Suprapubic skin (tissue), 4 donors: ENCODE data around the gene KIF19. TPM values are rescaled to one million over a fixed set of nuclear protein-coding genes. Genes with fewer than 3 reads are reported as not detected.
"Not testable (repeated sequence)": the region's sequence is repeated elsewhere in the genome, so short reads cannot be mapped to it uniquely, and the experiment has no call there.

Source experiments
- DNase-seq, 2 donors: peaks; one replicate each; pipeline ENCODE4 v3.0.0-alpha.2; 2019; ENCODE audit warnings: low spot score in 2 of 2
- H3K27ac ChIP-seq: fragments of 200-600 bp; sonication (generic); one replicate; pipeline ENCODE4 v1.5.1; 2019
- H3K27me3 ChIP-seq: fragments of 200-600 bp; sonication (generic); one replicate; pipeline ENCODE4 v1.5.1; 2019
- H3K36me3 ChIP-seq: fragments of 200-600 bp; sonication (generic); one replicate; pipeline ENCODE4 v1.5.1; 2019
- H3K4me1 ChIP-seq: fragments of 200-600 bp; sonication (generic); one replicate; pipeline ENCODE4 v1.5.1; 2019
- H3K4me3 ChIP-seq: fragments of 200-600 bp; sonication (generic); one replicate; pipeline ENCODE4 v1.5.1; 2019; ENCODE audit warnings: mild to moderate bottlenecking
- H3K9me3 ChIP-seq: fragments of 200-600 bp; sonication (generic); one replicate; pipeline ENCODE4 v1.5.1; 2019
- EP300 ChIP-seq: sonication (generic); formaldehyde crosslinking; IDR thresholded peaks from one replicate; pipeline ENCODE4 v1.6.1; 2017; ENCODE audit warnings: antibody characterized with exemption
- POLR2A ChIP-seq, 2 donors: fragments of 450-650 bp; IDR thresholded peaks; one replicate each; pipeline ENCODE4 v1.6.1; 2017; ENCODE audit warnings: antibody characterized with exemption in 2 of 2, mild to moderate bottlenecking in 2 of 2, moderate library complexity in 2 of 2
- POLR2AphosphoS5 ChIP-seq, 3 donors: sonication (generic); formaldehyde crosslinking; IDR thresholded peaks; one replicate each; pipeline ENCODE4 v1.6.1; 2017; ENCODE audit warnings: antibody characterized with exemption in 3 of 3
- WGBS: methylation state at CpG from one replicate; pipeline ENCODE4 v1.1.5; 2018; 5-methylcytosine and 5-hydroxymethylcytosine counted together
- total RNA-seq, 4 donors: library from RNA; depleted of rRNA; stranded (reverse); fragments of >200 nt; gene quantifications; one replicate each; pipeline ENCODE4 v1.1.0, GENCODE V29; 2016
- TF ChIP-seq, protein P1 (sequence below), 2 donors: fragments of 200-600 bp in 1 of 2; fragments of 450-650 bp in 1 of 2; sonication (generic) in 1 of 2; IDR thresholded peaks; one replicate each; pipeline ENCODE4 v1.5.1; 2016 to 2019; ENCODE audit warnings: antibody characterized with exemption in 2 of 2, mild to moderate bottlenecking in 1 of 2, moderate library complexity in 1 of 2

Gene KIF19
- total RNA-seq, 4 donors from 2014 or later = 0.34 to 1.3 (median 1.0) TPM

- DNase-seq = no peak
- Histone ChIP-seq H3K4me3 (no peak overlapping the region), H3K9me3 (no peaks in the 10 kb centered on the region), H3K36me3 (no peaks in the 10 kb centered on the region), H3K4me1 (no peaks in the 10 kb centered on the region), H3K27me3 (no peaks in the 10 kb centered on the region), H3K27ac (no peak overlapping the region)
- TF ChIP-seq POLR2A (IDR thresholded peaks at IDR 0.05) = no peak
- TF ChIP-seq, protein P1, sequence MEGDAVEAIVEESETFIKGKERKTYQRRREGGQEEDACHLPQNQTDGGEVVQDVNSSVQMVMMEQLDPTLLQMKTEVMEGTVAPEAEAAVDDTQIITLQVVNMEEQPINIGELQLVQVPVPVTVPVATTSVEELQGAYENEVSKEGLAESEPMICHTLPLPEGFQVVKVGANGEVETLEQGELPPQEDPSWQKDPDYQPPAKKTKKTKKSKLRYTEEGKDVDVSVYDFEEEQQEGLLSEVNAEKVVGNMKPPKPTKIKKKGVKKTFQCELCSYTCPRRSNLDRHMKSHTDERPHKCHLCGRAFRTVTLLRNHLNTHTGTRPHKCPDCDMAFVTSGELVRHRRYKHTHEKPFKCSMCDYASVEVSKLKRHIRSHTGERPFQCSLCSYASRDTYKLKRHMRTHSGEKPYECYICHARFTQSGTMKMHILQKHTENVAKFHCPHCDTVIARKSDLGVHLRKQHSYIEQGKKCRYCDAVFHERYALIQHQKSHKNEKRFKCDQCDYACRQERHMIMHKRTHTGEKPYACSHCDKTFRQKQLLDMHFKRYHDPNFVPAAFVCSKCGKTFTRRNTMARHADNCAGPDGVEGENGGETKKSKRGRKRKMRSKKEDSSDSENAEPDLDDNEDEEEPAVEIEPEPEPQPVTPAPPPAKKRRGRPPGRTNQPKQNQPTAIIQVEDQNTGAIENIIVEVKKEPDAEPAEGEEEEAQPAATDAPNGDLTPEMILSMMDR (IDR thresholded peaks at IDR 0.05) = no peak
- no peak for TF ChIP-seq POLR2AphosphoS5 (IDR thresholded peaks at IDR 0.05)
- TF ChIP-seq EP300 = no peak
- WGBS = 77% methylated on average over 4 of the region's 4 CpGs
These were observed 70.5 kb downstream of the KIF19 start for GRCh38 chr17:74396567-74396966.

DNA sequence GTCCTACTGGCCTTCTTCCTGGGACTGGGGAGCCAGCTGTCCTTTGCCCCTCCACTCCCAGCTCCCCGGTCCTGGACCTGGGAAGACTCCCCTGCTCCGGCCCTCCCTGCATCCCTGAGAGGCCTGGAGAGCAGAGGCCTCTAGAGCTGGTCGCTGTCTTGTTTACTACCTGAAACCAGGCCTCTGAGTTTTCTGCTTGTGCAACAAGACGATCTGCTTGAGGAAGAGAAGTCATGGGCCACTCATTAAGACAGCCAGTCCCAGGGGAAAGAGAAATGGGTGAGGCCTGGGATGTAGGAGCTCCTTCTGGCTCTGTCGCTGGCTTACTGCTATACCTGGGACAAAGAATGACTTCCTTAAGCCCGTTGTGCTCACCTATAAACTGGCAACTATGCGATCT, 76.0 kb downstream of the KIF19 start:
- H3K27me3 ChIP-seq = peaks cover 6% of the 10 kb centered on the region
- H3K4me3 ChIP-seq = no peak overlapping the region
- no peak for TF ChIP-seq POLR2A (IDR thresholded peaks at IDR 0.05)
- TF ChIP-seq, protein P1 (IDR thresholded peaks at IDR 0.05) = no peak
- TF ChIP-seq EP300 = no peak
- TF ChIP-seq POLR2AphosphoS5 (IDR thresholded peaks at IDR 0.05) = no peak
- no peaks in the 10 kb centered on the region for H3K9me3 ChIP-seq
- DNase-seq = no peak
- no peaks in the 10 kb centered on the region for H3K4me1 ChIP-seq
- 87% methylated on average over 7 of the region's 7 CpGs for WGBS
- no peak overlapping the region for H3K27ac ChIP-seq
- no peaks in the 10 kb centered on the region for H3K36me3 ChIP-seq

- Histone ChIP-seq H3K4me3 (no peak overlapping the region), H3K4me1 (no peaks in the 10 kb centered on the region), H3K9me3 (no peaks in the 10 kb centered on the region), H3K27me3 (peaks cover 6% of the 10 kb centered on the region), H3K27ac (no peak overlapping the region), H3K36me3 (no peaks in the 10 kb centered on the region)
- DNase-seq = no peak
- WGBS = 61% methylated on average over 12 of the region's 12 CpGs
- TF ChIP-seq POLR2A (IDR thresholded peaks at IDR 0.05) (no peak), EP300 (no peak), POLR2AphosphoS5 (IDR thresholded peaks at IDR 0.05) (no peak)
- TF ChIP-seq, protein P1 (IDR thresholded peaks at IDR 0.05) = no peak
These were observed 77.6 kb downstream of the KIF19 start for GRCh38 chr17:74403512-74404137.

DNA sequence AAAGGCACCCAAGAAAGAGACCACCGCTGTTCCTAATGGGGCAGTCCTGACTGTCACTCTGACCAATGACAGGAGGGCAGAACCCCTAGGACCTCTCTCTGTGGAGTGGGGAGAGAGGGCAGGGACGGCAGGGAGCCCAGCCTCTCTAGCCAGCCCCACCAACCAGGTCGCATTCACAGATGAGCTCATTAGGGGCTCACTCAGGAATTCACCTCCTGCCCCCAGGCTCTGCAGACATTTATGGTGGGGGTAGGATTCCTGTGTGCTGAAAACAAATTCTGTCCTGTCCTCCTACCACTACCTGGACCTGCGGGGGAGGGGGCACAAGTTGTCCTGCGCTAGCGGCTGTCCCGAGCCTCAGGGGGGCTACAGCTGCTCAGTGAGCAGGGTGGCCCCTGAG, 78.2 kb downstream of the KIF19 start:
- TF ChIP-seq EP300 (no peak), POLR2A (IDR thresholded peaks at IDR 0.05) (no peak), POLR2AphosphoS5 (IDR thresholded peaks at IDR 0.05) (no peak)
- TF ChIP-seq, protein P1 (IDR thresholded peaks at IDR 0.05) = no peak
- Histone ChIP-seq H3K27me3 (peaks cover 6% of the 10 kb centered on the region), H3K36me3 (no peaks in the 10 kb centered on the region), H3K27ac (no peak overlapping the region), H3K4me1 (no peaks in the 10 kb centered on the region), H3K4me3 (no peak overlapping the region), H3K9me3 (no peaks in the 10 kb centered on the region)
- DNase-seq = no peak
- 42% methylated on average over 6 of the region's 7 CpGs for WGBS

DNA sequence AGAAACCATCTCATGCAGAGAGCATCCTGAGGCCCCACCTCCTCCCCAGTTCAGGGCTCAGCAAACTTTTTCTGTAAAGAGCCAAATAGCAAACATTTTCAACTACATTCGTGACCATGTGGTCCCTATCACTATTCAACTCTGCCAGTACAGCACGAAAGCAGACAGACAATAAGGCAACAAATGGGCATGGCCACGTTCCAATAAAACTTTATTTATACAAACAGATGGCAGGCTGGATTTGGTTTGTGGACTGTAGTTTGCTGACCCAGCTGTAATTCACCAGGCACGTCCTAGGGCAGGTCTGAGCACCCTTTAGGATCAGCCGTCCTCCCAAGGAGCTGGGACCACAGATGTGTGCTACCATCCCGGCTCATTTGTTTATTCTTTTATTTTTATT, 78.8 kb downstream of the KIF19 start:
- Histone ChIP-seq H3K36me3 (no peaks in the 10 kb centered on the region), H3K27me3 (peaks cover 6% of the 10 kb centered on the region), H3K4me3 (no peak overlapping the region), H3K27ac (no peak overlapping the region), H3K9me3 (no peaks in the 10 kb centered on the region), H3K4me1 (no peaks in the 10 kb centered on the region)
- 82% methylated on average over 6 of the region's 6 CpGs for WGBS
- no peak for DNase-seq
- TF ChIP-seq, protein P1 (IDR thresholded peaks at IDR 0.05) = no peak

GRCh38 chr17:74405311-74405710, 79.3 kb downstream of the KIF19 start:
- H3K36me3 ChIP-seq, H3K4me3 ChIP-seq, DNase-seq, H3K27me3 ChIP-seq, H3K27ac ChIP-seq, H3K4me1 ChIP-seq, H3K9me3 ChIP-seq: not testable (repeated sequence)
- WGBS = 94% methylated on average over 5 of the region's 5 CpGs
